Right lobe of liver (tissue), 6 donors: Measurements from ENCODE around the gene ARHGAP22. TPM values are rescaled to one million over a fixed set of nuclear protein-coding genes. Genes with fewer than 3 reads are reported as not detected.
"Not testable (repeated sequence)": the region's sequence is repeated elsewhere in the genome, so short reads cannot be mapped to it uniquely, and the experiment has no call there.

Source experiments
- ATAC-seq, 4 donors: fragments of 200-7000 bp; cut with Tn5 transposase; one replicate each; pipeline ENCODE4 v1.9.1; 2020; ENCODE audit warnings: mild to moderate bottlenecking in 4 of 4, moderate library complexity in 4 of 4
- DNase-seq, 3 donors: peaks; one replicate each; pipeline ENCODE4 v3.0.0-alpha.2; 2020
- H3K27ac ChIP-seq, 3 donors: fragments of 200-600 bp; one replicate each; pipeline ENCODE4 v1.8.0; 2022
- H3K27me3 ChIP-seq, 2 donors: fragments of 200-600 bp; one replicate each; pipeline ENCODE4 v1.8.0; 2022
- H3K36me3 ChIP-seq, 4 donors: fragments of 200-600 bp; sonication (generic) in 1 of 4; one replicate each; pipeline versions ENCODE4 v1.5.1 to v1.8.0; 2017 to 2022; ENCODE audit warnings: control low read depth in 1 of 4
- H3K4me1 ChIP-seq, 4 donors: fragments of 200-600 bp; sonication (generic) in 1 of 4; one replicate each; pipeline versions ENCODE4 v1.5.1 to v1.8.0; 2017 to 2022; ENCODE audit warnings: control low read depth in 1 of 4
- H3K4me3 ChIP-seq, 3 donors: fragments of 200-600 bp; one replicate each; pipeline ENCODE4 v1.8.0; 2022
- H3K9me3 ChIP-seq, 4 donors: fragments of 200-600 bp; sonication (generic) in 1 of 4; one replicate each; pipeline versions ENCODE4 v1.5.1 to v1.8.0; 2017 to 2022; ENCODE audit warnings: control low read depth in 1 of 4
- CTCF ChIP-seq, 4 donors: fragments of 200-600 bp in 3 of 4; fragments of 450-650 bp in 1 of 4; IDR thresholded peaks; one replicate each; pipeline versions ENCODE4 v1.5.1 to v1.8.0; 2016 to 2022; ENCODE audit warnings: antibody characterized with exemption in 4 of 4, mild to moderate bottlenecking in 2 of 4
- POLR2A ChIP-seq: fragments of 450-650 bp; IDR thresholded peaks from one replicate; pipeline ENCODE4 v1.6.1; 2017; ENCODE audit warnings: antibody characterized with exemption, mild to moderate bottlenecking
- WGBS: methylation state at CpG from one replicate; pipeline ENCODE4 v1.1.6; 2018; ENCODE audit warnings: low coverage, low lambda C conversion rate; ENCODE audit not compliant: insufficient coverage; ENCODE audit errors: missing lambda C conversion rate; 5-methylcytosine and 5-hydroxymethylcytosine counted together
- intact Hi-C, 2 donors: fragments of 100-400 bp; cut with DNase I; formaldehyde crosslinking; loops; one replicate each; pipeline versions ENCODE4 v1.11.2 to v1.14.1; 2022
- total RNA-seq, 6 experiments: library from RNA; depleted of rRNA in 2 of 6; stranded (reverse); fragments of >200 nt in 2 of 6; fragmentation: NEBNext Ultra II Directional in 3 of 6; extraction: Animal tissue kit (Norgen Biotek cat#: 25700) in 3 of 6; gene quantifications; one replicate each; pipeline versions ENCODE4 v1.1.0 to v1.2.4, GENCODE V29; 2016 to 2023
- donor health status: DM: no; HTN: yes; CAD: no.
- donor health status: DM: no; HTN: no; CAD: no.
- donor health status: DM: no; HTN: no; CAD: no.
- donor health status: DM: no; HTN: yes; CAD: no.
- donor health status: DM: no; HTN: yes; CAD: no.

ARHGAP22 gene
- total RNA-seq, 6 experiments from 2014 or later, result 0.22 to 3.6 (median 0.64) TPM

- Histone ChIP-seq H3K27ac (no peak overlapping the region), H3K36me3 (no peaks in the 10 kb centered on the region), H3K27me3 (no peaks in the 10 kb centered on the region), H3K9me3 (no peaks in the 10 kb centered on the region), H3K4me1 (peaks cover 0 to 13% (median 3%) of the 10 kb centered on the region in 4 donors), H3K4me3 (no peak overlapping the region)
- ATAC-seq, result no peak
- intact Hi-C loops, result loop anchor here (10.0 kb wide), 1 partner anchor 97 kb away; no protein-coding TSS in a partner anchor
- no peak for TF ChIP-seq POLR2A
- no peak for TF ChIP-seq CTCF (IDR thresholded peaks at IDR 0.05)
- WGBS, result 69% methylated on average over 2 of the region's 4 CpGs
- no peak for DNase-seq
Measured at GRCh38 chr10:48651839-48652238, 47.0 kb upstream of the ARHGAP22 start.

- Histone ChIP-seq H3K36me3 (no peaks in the 10 kb centered on the region), H3K27ac (no peak overlapping the region), H3K4me1 (peaks cover 0 to 10% (median under 1%) of the 10 kb centered on the region in 4 donors), H3K27me3 (no peaks in the 10 kb centered on the region), H3K9me3 (no peaks in the 10 kb centered on the region), H3K4me3 (no peak overlapping the region)
- ATAC-seq (no peak), DNase-seq (no peak)
- 50% methylated on average over 1 of the region's 2 CpGs for WGBS
- intact Hi-C loops, result loop anchor here (10.0 kb wide), 1 partner anchor 96 kb away; no protein-coding TSS in a partner anchor
- no peak for TF ChIP-seq CTCF (IDR thresholded peaks at IDR 0.05)
- TF ChIP-seq POLR2A, result no peak
Measured at GRCh38 chr10:48651293-48651692, 46.4 kb upstream of the ARHGAP22 start.

- ATAC-seq, result no peak
Measured at GRCh38 chr10:48649349-48649944, 44.6 kb upstream of the ARHGAP22 start.

DNA sequence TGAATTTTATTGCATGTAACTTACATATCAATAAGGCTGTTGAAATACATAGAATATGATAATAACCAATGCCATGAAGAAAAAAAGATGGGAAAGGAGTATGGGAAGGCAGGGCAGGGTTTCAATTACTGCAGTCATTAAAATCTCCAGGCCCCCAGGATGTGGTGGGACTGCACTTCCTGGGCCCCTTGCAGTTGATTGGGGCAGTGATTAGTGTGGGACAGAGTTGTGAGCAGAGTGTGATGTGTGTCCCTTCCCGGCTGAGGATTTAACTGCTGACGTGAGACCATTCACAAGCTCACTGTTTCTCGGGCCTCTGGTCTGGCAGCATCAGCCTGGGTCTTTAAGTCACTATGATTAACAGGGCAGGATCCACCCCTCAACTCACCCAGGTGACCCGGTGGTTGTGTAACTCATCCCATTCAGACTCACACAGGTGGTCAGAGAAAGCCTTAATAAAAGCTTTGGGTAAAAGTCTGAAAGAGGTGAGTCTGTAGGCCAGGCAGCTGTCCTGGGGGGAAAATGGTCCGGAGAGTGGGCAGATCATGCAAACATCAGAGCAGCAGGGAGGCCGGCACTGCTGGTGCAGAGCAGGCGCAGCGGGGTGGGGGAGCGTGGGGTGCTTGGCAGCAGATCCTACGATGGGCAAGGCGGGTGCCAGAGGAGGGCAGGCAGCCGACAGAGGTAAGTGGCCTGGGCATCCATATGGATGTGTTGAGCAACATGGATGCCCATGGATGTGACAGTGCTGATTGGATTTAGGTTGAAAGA is 43.5 kb upstream of the ARHGAP22 start:
- Histone ChIP-seq H3K36me3 (no peaks in the 10 kb centered on the region), H3K27ac (no peak overlapping the region), H3K4me1 (no peaks in the 10 kb centered on the region), H3K27me3 (no peaks in the 10 kb centered on the region), H3K9me3 (no peaks in the 10 kb centered on the region), H3K4me3 (no peak overlapping the region)
- TF ChIP-seq POLR2A (no peak), CTCF (IDR thresholded peaks at IDR 0.05) (no peak)
- DNase-seq (no peak), ATAC-seq (no peak)
- intact Hi-C loops, result no loop called here
- WGBS, result 83% methylated on average over 9 of the region's 12 CpGs

More at GRCh38 chr10:48649349-48649944, 44.6 kb upstream of the ARHGAP22 start:
- Histone ChIP-seq H3K9me3 (no peaks in the 10 kb centered on the region), H3K4me1 (no peaks in the 10 kb centered on the region), H3K27ac (no peak overlapping the region), H3K4me3 (no peak overlapping the region), H3K36me3 (no peaks in the 10 kb centered on the region), H3K27me3 (no peaks in the 10 kb centered on the region)
- TF ChIP-seq CTCF (IDR thresholded peaks at IDR 0.05) (no peak), POLR2A (no peak)
- intact Hi-C loops, result no loop called here
- DNase-seq, result no peak
- WGBS, result 50% methylated on average over 4 of the region's 7 CpGs

DNA sequence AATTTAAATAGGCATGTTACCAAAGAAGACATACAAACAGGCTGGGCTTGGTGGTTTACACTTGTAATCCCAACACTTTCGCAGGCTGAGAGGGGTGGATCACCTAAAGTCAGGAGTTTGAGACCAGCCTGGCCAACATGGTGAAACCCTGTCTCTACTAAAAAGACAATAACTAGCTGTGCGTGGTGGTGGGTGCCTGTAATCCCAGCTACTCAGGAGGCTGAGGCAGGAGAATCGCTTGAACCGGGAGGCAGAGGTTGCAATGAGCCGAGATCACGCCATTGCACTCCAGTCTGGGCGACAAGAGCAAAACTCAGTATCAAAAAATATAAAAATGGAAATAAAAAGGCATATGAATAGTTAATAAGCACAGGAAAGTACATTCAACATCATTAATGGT is 42.2 kb upstream of the ARHGAP22 start:
- intact Hi-C loops, ATAC-seq: not testable (repeated sequence)
- 80% methylated on average over 6 of the region's 7 CpGs for WGBS

More for the DNA sequence above, 42.2 kb upstream of the ARHGAP22 start:
- not testable (repeated sequence) for H3K4me1 ChIP-seq, H3K36me3 ChIP-seq, H3K27ac ChIP-seq, DNase-seq, H3K27me3 ChIP-seq, H3K9me3 ChIP-seq, H3K4me3 ChIP-seq
